ENCODE data around the gene SLC6A20. TPM values are rescaled to one million over a fixed set of nuclear protein-coding genes. Genes with fewer than 3 reads are reported as not detected.

Gene SLC6A20
- 100 to 1,000 TPM in 1 of 4 donors, 10 to 100 TPM in 2, not detected in 1; 62.9 to 106 (median 88.3) TPM for total RNA-seq

GRCh38 chr3:45795882-45796765 lies at the start of gene SLC6A20:
SLC6A20 (minus strand) TSS chr3:45796536; CDS start chr3:45796419, 117 bp downstream.
- peaks cover 0 to 20% (median 5%) of the 10 kb centered on the region in 4 donors for H3K4me1 ChIP-seq
- no peaks in the 10 kb centered on the region for H3K36me3 ChIP-seq
- H3K4me3 ChIP-seq = peak within 1 kb of the TSS; percentile 46 to 90 (median 58)
- TF ChIP-seq POLR2A (IDR thresholded peaks at IDR 0.05) (peak; percentile 62 to 69), CTCF (IDR thresholded peaks at IDR 0.05) (peak in 1 of 6 experiments; percentile 1)
- no peaks in the 10 kb centered on the region for H3K9me3 ChIP-seq
- H3K27ac ChIP-seq = peak within 1 kb of the TSS in 3 of 4 donors; percentile 63 to 91 (median 66)
- peak in 2 of 3 donors; percentile 84 to 86 for DNase-seq
- H3K27me3 ChIP-seq = no peaks in the 10 kb centered on the region

GRCh38 chr3:45844616-45845015 lies 48.3 kb upstream of the SLC6A20 start:
- H3K36me3 ChIP-seq = no peaks in the 10 kb centered on the region
- TF ChIP-seq CTCF (IDR thresholded peaks at IDR 0.05) = no peak
- no peak for TF ChIP-seq POLR2A (IDR thresholded peaks at IDR 0.05)
- no peak overlapping the region for H3K27ac ChIP-seq
- H3K4me3 ChIP-seq = no peak overlapping the region
- H3K4me1 ChIP-seq = peaks cover 0 to 9% (median 0%) of the 10 kb centered on the region in 4 donors
- H3K27me3 ChIP-seq = no peaks in the 10 kb centered on the region
- H3K9me3 ChIP-seq = no peaks in the 10 kb centered on the region
- DNase-seq = no peak

GRCh38 chr3:45842851-45843625 lies 46.7 kb upstream of the SLC6A20 start:
- no peaks in the 10 kb centered on the region for H3K9me3 ChIP-seq
- peak overlapping the region in 1 of 4 donors; percentile 72 for H3K4me3 ChIP-seq
- no peak for DNase-seq
- peaks cover 0 to 9% (median 0%) of the 10 kb centered on the region in 4 donors for H3K4me1 ChIP-seq
- H3K36me3 ChIP-seq = no peaks in the 10 kb centered on the region
- TF ChIP-seq CTCF (IDR thresholded peaks at IDR 0.05) (no peak), POLR2A (IDR thresholded peaks at IDR 0.05) (no peak)
- no peak overlapping the region for H3K27ac ChIP-seq
- no peaks in the 10 kb centered on the region for H3K27me3 ChIP-seq

GRCh38 chr3:45841757-45842491 lies 45.6 kb upstream of the SLC6A20 start, which contains the start of gene LZTFL1:
LZTFL1 (minus strand) TSS chr3:45842119; CDS start chr3:45841991, 128 bp downstream.
- no peaks in the 10 kb centered on the region for H3K36me3 ChIP-seq
- no peak for TF ChIP-seq CTCF (IDR thresholded peaks at IDR 0.05)
- TF ChIP-seq POLR2A (IDR thresholded peaks at IDR 0.05) = peak in 1 of 2 donors; percentile 12

GRCh38 chr3:45841420-45841756 lies 45.1 kb upstream of the SLC6A20 start:
- peak overlapping the region; percentile 65 to 87 (median 78) for H3K4me3 ChIP-seq
- peak in 2 of 3 donors; percentile 28 to 49 for DNase-seq
- H3K36me3 ChIP-seq = no peaks in the 10 kb centered on the region
- no peaks in the 10 kb centered on the region for H3K9me3 ChIP-seq
- peak overlapping the region; percentile 32 to 71 (median 51) for H3K27ac ChIP-seq
- H3K27me3 ChIP-seq = no peaks in the 10 kb centered on the region
- TF ChIP-seq CTCF (IDR thresholded peaks at IDR 0.05) (no peak), POLR2A (IDR thresholded peaks at IDR 0.05) (no peak)
- H3K4me1 ChIP-seq = peaks cover 0 to 9% (median 0%) of the 10 kb centered on the region in 4 donors

More at GRCh38 chr3:45841757-45842491, 45.6 kb upstream of the SLC6A20 start, which contains the start of gene LZTFL1:
- Histone ChIP-seq H3K9me3 (no peaks in the 10 kb centered on the region), H3K27ac (peak within 1 kb of the TSS; percentile 32 to 71 (median 51)), H3K4me1 (peaks cover 0 to 9% (median 0%) of the 10 kb centered on the region in 4 donors), H3K4me3 (peak within 1 kb of the TSS; percentile 65 to 87 (median 78)), H3K27me3 (no peaks in the 10 kb centered on the region)
- peak; percentile 87 to 97 (median 93) for DNase-seq

All from Peyer's patch (tissue), 4 donors.